AG04450 (cell line): ENCODE measurements around the gene PNLIPRP1. TPM values are rescaled to one million over a fixed set of nuclear protein-coding genes. Genes with fewer than 3 reads are reported as not detected.

ENCODE experiments used
- CTCF ChIA-PET: fragments of 300-600, 350-600 bp; formaldehyde crosslinking; extraction: SDS; loops from one replicate; lab custom pipeline; 2022; ENCODE audit warnings: antibody characterized with exemption, inconsistent platforms; lab: Charles Lee
- POLR2A ChIA-PET: fragments of 350-600 bp; formaldehyde crosslinking; extraction: SDS; loops from one replicate; lab custom pipeline; 2021; ENCODE audit warnings: antibody characterized with exemption, inconsistent platforms; lab: Yijun Ruan, JAX
- DNase-seq: peaks from one replicate; pipeline ENCODE4 v3.0.0-alpha.2; 2011; ENCODE audit warnings: low read depth, low spot score
- H3K27ac ChIP-seq: one replicate; pipeline ENCODE4 v1.5.1; 2012; ENCODE audit warnings: low read depth, low read length, control low read depth
- H3K27me3 ChIP-seq: one replicate; pipeline ENCODE4 v1.6.0; 2012; ENCODE audit warnings: low read length; ENCODE audit not compliant: control insufficient read depth, insufficient read depth
- H3K4me3 ChIP-seq: 2 replicates; pipeline ENCODE4 v1.5.1; 2011; ENCODE audit warnings: mild to moderate bottlenecking, low read depth, low read length, control low read depth
- H3K9me3 ChIP-seq: 2 replicates; pipeline ENCODE4 v1.5.1; 2012; ENCODE audit warnings: low read length; ENCODE audit not compliant: control insufficient read depth, insufficient read depth
- polyA plus RNA-seq: library from polyadenylated mRNA; depleted of rRNA; stranded (reverse); fragments of >200 nt; gene quantifications from 2 replicates; pipeline ENCODE4 v1.2.3, GENCODE V29; 2011
- TF ChIP-seq, protein P1 (sequence below): IDR thresholded peaks from 2 replicates; pipeline ENCODE4 v1.5.1; 2011; ENCODE audit warnings: low read depth, low read length, control low read depth, inconsistent platforms

The PNLIPRP1 gene
- polyA plus RNA-seq, 1 experiment, result not detected

DNA sequence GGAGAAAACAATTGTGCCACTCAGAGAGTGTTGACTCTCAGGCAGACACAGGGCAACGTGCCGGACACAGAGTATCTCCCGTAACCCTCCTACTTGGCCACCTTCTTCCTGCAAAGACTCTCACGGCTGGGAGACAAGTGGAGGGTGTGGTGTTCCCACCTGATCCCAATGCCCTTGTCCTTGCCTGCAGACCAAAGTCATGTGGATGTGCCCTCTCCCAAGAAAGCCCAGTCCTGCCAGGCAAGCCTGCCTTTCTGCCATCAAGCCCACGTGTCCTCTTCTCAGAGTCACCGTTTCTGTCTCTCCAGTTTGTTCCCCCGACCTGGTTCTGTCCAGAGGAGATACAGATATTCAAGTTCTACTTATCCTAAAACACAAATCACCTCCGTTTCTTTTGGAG lies 30.7 kb downstream of the PNLIPRP1 start:
- Histone ChIP-seq H3K27me3 (peaks cover 3% of the 10 kb centered on the region), H3K9me3 (no peaks in the 10 kb centered on the region), H3K27ac (no peak overlapping the region), H3K4me3 (no peak overlapping the region)
- no peak for DNase-seq
- ChIA-PET CTCF (no interaction called here), POLR2A (no interaction called here)
- TF ChIP-seq, protein P1, sequence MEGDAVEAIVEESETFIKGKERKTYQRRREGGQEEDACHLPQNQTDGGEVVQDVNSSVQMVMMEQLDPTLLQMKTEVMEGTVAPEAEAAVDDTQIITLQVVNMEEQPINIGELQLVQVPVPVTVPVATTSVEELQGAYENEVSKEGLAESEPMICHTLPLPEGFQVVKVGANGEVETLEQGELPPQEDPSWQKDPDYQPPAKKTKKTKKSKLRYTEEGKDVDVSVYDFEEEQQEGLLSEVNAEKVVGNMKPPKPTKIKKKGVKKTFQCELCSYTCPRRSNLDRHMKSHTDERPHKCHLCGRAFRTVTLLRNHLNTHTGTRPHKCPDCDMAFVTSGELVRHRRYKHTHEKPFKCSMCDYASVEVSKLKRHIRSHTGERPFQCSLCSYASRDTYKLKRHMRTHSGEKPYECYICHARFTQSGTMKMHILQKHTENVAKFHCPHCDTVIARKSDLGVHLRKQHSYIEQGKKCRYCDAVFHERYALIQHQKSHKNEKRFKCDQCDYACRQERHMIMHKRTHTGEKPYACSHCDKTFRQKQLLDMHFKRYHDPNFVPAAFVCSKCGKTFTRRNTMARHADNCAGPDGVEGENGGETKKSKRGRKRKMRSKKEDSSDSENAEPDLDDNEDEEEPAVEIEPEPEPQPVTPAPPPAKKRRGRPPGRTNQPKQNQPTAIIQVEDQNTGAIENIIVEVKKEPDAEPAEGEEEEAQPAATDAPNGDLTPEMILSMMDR, result no peak

DNA sequence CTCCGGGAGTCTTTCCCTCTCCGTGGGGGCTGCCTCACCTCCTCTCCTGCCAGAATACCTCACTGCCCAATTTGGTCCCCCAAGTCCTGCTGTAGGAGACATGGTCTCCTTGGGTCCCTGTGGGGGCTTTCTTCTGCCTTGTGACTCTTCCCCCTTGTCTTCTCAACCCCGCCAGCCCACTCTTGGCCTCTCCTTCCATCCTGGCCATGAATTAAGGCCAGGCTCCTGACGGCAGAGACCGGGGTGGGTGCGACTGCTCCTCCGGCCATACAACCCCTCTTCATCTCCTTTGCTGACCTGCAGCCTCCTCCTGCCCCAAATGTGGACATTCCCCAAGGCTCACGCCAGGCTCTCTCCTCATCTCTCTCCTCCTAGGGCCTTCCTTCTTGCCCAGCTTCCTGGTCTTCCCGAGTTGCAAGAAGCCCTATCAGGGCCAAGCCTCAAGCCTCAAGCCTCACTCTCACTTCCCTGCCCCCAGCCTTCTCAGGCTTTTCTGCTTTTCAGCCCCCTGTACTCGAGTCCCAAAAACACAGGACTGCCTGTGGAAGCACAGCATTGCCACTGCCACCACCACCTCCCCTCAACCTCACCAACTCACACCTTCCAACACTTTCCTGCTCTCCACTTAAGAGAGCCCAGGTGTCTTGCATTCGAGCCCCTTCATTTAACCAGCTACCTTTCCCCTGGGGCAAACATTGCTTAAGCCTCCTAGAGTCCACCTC lies 31.3 kb downstream of the PNLIPRP1 start:
- no peaks in the 10 kb centered on the region for H3K9me3 ChIP-seq
- DNase-seq, result no peak
- TF ChIP-seq, protein P1, result no peak
- CTCF ChIA-PET, result no interaction called here
- H3K27ac ChIP-seq, result no peak overlapping the region
- no peak overlapping the region for H3K4me3 ChIP-seq
- peaks cover 3% of the 10 kb centered on the region for H3K27me3 ChIP-seq
- POLR2A ChIA-PET, result no interaction called here

DNA sequence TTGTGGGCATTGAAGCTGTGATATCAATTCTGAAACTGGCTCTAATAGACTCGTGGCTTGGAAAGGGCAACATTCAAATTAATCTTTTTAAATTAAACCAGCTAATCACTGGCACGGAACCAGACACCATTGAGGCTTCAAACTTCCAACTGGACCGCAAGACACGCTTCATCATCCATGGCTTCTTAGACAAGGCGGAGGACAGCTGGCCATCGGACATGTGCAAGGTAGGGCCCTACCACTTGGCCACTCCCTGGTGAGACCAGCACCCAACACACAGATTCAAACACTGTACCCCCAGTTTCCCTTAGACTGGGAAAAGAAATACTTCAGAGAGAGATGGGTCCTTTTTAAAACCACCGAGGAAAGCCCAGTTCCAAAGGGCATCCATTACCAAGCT lies 35.1 kb downstream of the PNLIPRP1 start:
- no peak for DNase-seq
- H3K27me3 ChIP-seq, result peaks cover 6% of the 10 kb centered on the region
- no peak overlapping the region for H3K4me3 ChIP-seq
- TF ChIP-seq, protein P1, result no peak
- ChIA-PET CTCF (interaction anchor here (5.9 kb wide), 1 partner anchor 162 kb away, joined by 47 read pairs; no protein-coding TSS in a partner anchor), POLR2A (no interaction called here)
- no peaks in the 10 kb centered on the region for H3K9me3 ChIP-seq
- no peak overlapping the region for H3K27ac ChIP-seq

DNA sequence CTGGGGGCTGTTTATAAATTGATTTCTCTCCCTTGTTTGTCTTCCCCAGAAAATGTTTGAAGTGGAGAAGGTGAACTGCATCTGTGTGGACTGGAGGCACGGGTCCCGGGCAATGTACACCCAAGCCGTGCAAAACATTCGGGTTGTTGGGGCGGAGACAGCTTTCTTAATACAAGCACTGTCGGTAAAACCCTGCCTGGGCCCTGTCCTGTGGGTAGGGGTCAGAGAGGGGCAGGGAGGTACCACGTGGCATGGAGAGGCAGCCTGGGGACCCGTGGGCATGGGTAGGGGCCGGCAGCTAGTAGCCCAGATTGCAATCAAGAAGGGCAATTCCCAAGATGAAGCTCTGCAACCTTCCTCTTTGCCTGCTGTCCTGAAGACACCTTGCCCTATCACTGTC lies 36.1 kb downstream of the PNLIPRP1 start:
- Histone ChIP-seq H3K27me3 (peaks cover 6% of the 10 kb centered on the region), H3K4me3 (no peak overlapping the region), H3K9me3 (no peaks in the 10 kb centered on the region), H3K27ac (no peak overlapping the region)
- TF ChIP-seq, protein P1, result no peak
- DNase-seq, result no peak
- ChIA-PET POLR2A (no interaction called here), CTCF (interaction anchor here (1.3 to 5.9 kb wide), 2 partner anchors 161 to 164 kb away, joined by 4 to 47 read pairs; no protein-coding TSS in a partner anchor)

DNA sequence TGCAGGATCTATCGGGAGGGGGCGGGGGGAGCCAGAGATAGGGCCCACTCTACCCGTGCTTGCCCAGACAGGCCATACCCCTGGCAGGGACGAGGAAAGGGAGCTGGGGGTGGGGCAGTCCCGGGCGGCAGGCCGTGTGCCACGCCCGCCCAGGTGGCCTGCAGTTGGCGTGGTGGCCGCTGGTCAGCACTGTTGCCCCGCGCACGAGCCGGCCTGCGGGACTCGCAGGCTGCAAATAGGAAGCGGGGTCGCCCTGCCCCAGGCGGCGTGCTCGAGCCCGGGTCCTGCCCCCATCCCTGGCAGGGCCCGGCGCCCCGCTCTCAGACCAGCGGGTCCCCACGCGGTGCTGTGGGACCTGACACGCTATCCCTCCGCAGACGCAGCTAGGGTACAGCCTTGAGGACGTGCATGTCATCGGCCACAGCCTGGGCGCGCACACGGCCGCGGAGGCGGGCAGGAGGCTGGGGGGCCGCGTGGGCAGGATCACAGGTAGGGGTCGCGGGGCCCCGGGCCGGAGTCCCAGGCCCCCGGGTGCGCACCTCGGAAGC lies 36.7 kb downstream of the PNLIPRP1 start:
- DNase-seq, result no peak
- Histone ChIP-seq H3K27ac (no peak overlapping the region), H3K9me3 (no peaks in the 10 kb centered on the region), H3K27me3 (peaks cover 6% of the 10 kb centered on the region), H3K4me3 (peak overlapping the region; percentile 31; the same call in 1 of the 2 replicates)
- CTCF ChIA-PET, result interaction anchor here (0.6 to 5.9 kb wide), 3 partner anchors 161 to 605 kb away, joined by 3 to 47 read pairs (median 4); no protein-coding TSS in a partner anchor
- TF ChIP-seq, protein P1, result peak; percentile 45
- POLR2A ChIA-PET, result no interaction called here
